CD4-positive, alpha-beta T cell (primary cell): ENCODE data around the gene LTA4H. TPM values are rescaled to one million over a fixed set of nuclear protein-coding genes. Genes with fewer than 3 reads are reported as not detected.

Experiments used
- ATAC-seq: fragments of 200-7000 bp; cut with Tn5 transposase; one replicate; pipeline ENCODE4 v1.10.0; 2022; ENCODE audit warnings: mild to moderate bottlenecking; ENCODE audit not compliant: poor library complexity
- CTCF ChIA-PET: fragments of 350-600 bp; sonication (Branson Sonifier 250); formaldehyde crosslinking; loops from one replicate; lab custom pipeline; 2021; ENCODE audit warnings: antibody characterized with exemption, inconsistent platforms; lab: Charles Lee
- POLR2A ChIA-PET: fragments of 350-600 bp; sonication (Branson Sonifier 250); formaldehyde crosslinking; loops from one replicate; lab custom pipeline; 2021; ENCODE audit warnings: antibody characterized with exemption, inconsistent platforms; lab: Charles Lee
- DNase-seq, 14 experiments: peaks; one replicate each; pipeline ENCODE4 v3.0.0-alpha.2; 2013 to 2020; ENCODE audit warnings: mixed read lengths in 2 of 14
- H3K27ac ChIP-seq, 2 donors: one replicate each; pipeline versions ENCODE4 v1.5.1 to v1.7.0; 2013; ENCODE audit warnings: low read length in 2 of 2, low read depth in 1 of 2, mild to moderate bottlenecking in 1 of 2
- H3K27me3 ChIP-seq, 2 experiments: 1 replicate in 1 of 2; 2 replicates in 1 of 2; pipeline versions ENCODE4 v1.6.1 to v1.7.0; 2013; ENCODE audit warnings: low read length in 2 of 2, control low read depth in 1 of 2, mild to moderate bottlenecking in 1 of 2, moderate library complexity in 1 of 2; ENCODE audit not compliant: insufficient read depth in 2 of 2, control insufficient read depth in 1 of 2
- H3K36me3 ChIP-seq: one replicate; pipeline ENCODE4 v1.6.1; 2013; ENCODE audit warnings: low read length, control low read depth; ENCODE audit not compliant: insufficient read depth
- H3K4me1 ChIP-seq: one replicate; pipeline ENCODE4 v1.6.1; 2013; ENCODE audit warnings: low read length, control low read depth; ENCODE audit not compliant: insufficient read depth
- H3K4me3 ChIP-seq: one replicate; pipeline ENCODE4 v1.5.1; 2013; ENCODE audit warnings: mild to moderate bottlenecking, low read length, moderate library complexity
- H3K9me3 ChIP-seq, 2 experiments: 1 replicate in 1 of 2; 2 replicates in 1 of 2; pipeline versions ENCODE4 v1.6.1 to v1.7.0; 2013; ENCODE audit warnings: low read length in 2 of 2, mild to moderate bottlenecking in 2 of 2, control low read depth in 1 of 2, moderate library complexity in 1 of 2; ENCODE audit not compliant: control insufficient read depth in 1 of 2, insufficient read depth in 1 of 2
- H3K27ac Mint-ChIP-seq: one replicate; pipeline ENCODE4 v1.8.0; 2020; ENCODE audit warnings: mixed read lengths
- H3K27me3 Mint-ChIP-seq: one replicate; pipeline ENCODE4 v1.8.0; 2021; ENCODE audit warnings: mixed read lengths
- H3K36me3 Mint-ChIP-seq: one replicate; pipeline ENCODE4 v1.8.0; 2021; ENCODE audit warnings: low read depth, mixed read lengths
- H3K4me1 Mint-ChIP-seq: one replicate; pipeline ENCODE4 v1.8.0; 2021; ENCODE audit warnings: low read depth, mixed read lengths
- H3K4me3 Mint-ChIP-seq: one replicate; pipeline ENCODE4 v1.8.0; 2020; ENCODE audit warnings: mild to moderate bottlenecking, mixed read lengths
- H3K9me3 Mint-ChIP-seq: one replicate; pipeline ENCODE4 v1.8.0; 2020; ENCODE audit warnings: mixed read lengths
- intact Hi-C, 2 experiments: fragments of 100-400 bp; cut with DNase I in 1 of 2; cut with micrococcal nuclease in 1 of 2; formaldehyde crosslinking; loops; one replicate each; pipeline versions ENCODE4 v1.15.1 to v1.9.0; 2023 to 2025; cut with DNase I, micrococcal nuclease
- total RNA-seq, 174 experiments: library from RNA in 2 of 174; stranded (reverse) in 2 of 174; gene quantifications; one replicate each; pipeline ENCODE4 v1.2.3 and lab custom pipeline; 2021 to 2026
- TF ChIP-seq, protein P1 (sequence below): fragments of 200-600 bp; IDR thresholded peaks from one replicate; pipeline ENCODE4 v1.8.0; 2022; ENCODE audit warnings: antibody characterized with exemption, mild to moderate bottlenecking

Gene LTA4H
- total RNA-seq, 2 experiments from 2014 or later, result 43.0 to 44.0 TPM

DNA sequence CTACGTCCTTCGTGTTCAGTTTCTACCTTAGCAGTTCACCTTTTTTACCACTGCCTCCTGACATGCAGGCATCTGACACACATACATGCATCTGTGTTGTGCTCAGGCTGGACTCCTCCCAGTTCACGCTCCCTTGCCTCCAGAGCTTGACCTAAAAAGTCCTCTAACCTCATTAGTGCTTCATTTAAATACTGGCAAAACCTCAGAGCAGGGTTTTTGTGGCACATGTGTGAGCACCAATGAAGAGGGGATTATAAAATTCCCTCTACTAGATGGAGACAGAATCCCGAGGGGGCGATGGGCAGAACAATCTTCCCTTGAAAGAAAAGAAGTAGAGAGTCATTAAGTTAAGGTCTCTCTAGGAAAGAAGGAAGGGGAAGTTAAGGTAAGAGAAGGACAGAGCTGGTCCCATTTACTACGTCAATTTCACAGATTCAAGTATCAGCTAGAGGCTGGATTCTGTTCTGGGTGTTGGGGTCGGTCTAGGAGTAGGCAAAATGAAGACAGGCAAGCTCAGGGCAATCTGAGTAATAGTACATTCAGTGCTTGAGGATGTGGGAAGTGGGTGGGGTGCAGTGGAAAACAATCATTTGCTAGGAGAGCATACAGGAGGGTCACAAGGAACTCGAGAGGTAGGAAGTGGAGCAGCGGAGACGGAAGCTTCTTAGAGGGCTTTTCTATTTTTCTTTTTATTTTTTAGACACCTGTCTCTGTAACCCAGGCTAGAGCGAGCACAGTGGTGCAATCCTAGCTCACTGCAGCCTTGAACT lies 46.7 kb downstream of the LTA4H start:
- Mint-ChIP-seq H3K9me3 (no peaks in the 10 kb centered on the region), H3K36me3 (no peaks in the 10 kb centered on the region), H3K27me3 (no peaks in the 10 kb centered on the region), H3K4me1 (no peaks in the 10 kb centered on the region), H3K27ac (no peak overlapping the region), H3K4me3 (no peak overlapping the region)
- POLR2A ChIA-PET, result no interaction called here
- no peak overlapping the region for H3K27ac ChIP-seq
- no peak for ATAC-seq
- TF ChIP-seq, protein P1, sequence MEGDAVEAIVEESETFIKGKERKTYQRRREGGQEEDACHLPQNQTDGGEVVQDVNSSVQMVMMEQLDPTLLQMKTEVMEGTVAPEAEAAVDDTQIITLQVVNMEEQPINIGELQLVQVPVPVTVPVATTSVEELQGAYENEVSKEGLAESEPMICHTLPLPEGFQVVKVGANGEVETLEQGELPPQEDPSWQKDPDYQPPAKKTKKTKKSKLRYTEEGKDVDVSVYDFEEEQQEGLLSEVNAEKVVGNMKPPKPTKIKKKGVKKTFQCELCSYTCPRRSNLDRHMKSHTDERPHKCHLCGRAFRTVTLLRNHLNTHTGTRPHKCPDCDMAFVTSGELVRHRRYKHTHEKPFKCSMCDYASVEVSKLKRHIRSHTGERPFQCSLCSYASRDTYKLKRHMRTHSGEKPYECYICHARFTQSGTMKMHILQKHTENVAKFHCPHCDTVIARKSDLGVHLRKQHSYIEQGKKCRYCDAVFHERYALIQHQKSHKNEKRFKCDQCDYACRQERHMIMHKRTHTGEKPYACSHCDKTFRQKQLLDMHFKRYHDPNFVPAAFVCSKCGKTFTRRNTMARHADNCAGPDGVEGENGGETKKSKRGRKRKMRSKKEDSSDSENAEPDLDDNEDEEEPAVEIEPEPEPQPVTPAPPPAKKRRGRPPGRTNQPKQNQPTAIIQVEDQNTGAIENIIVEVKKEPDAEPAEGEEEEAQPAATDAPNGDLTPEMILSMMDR, result no peak
- DNase-seq, result no peak
- no peak overlapping the region for H3K4me3 ChIP-seq
- CTCF ChIA-PET, result interaction anchor here (2.7 kb wide), 1 partner anchor 10 kb away, joined by 13 read pairs; no protein-coding TSS in a partner anchor
- no peaks in the 10 kb centered on the region for H3K4me1 ChIP-seq
- no peaks in the 10 kb centered on the region for H3K27me3 ChIP-seq
- no peaks in the 10 kb centered on the region for H3K36me3 ChIP-seq
- intact Hi-C loops, result no loop called here
- H3K9me3 ChIP-seq, result no peaks in the 10 kb centered on the region

DNA sequence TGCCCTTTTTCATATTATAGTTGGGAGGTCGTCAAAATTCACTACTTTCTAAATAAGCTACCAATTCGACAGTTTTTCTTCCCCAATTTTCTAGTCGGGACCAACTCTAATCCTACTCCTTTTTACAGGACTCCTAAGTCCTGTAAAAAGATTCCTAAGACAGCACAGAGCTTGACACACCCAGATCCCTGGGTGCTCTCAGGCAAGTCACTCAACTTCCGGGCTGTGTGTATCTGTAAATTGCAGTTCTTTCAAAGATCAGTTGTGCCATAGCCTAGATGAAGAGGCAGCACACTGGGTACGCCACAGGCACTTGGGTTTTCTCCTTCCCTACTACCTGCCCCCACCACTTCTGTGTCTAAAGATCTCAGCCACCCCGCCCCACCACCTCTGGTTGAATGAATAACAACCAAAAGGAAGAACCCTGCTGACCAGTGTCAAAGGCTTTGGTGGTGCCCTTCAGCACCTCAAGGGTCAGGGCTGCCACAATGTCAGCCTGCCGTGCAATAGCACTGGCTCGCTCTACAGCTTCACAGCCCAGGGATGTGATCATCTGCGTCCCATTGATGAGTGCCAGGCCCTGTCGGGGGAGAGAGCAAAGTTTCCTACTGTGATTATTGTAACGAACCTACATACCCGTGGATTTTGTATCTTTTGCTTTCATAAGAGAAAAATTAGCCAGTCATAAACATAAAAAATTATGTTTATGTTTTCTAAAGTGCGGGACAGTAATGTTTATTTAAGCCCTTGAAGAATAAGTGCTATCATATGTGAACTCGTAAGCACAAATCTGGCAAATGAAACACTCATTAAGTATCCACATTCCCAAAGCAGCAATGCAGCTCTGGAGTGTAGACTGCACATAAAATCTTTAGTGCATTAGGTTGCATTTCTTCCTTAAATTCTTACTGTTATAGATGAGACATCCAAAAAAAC lies 48.5 kb downstream of the LTA4H start:
- DNase-seq, result no peak
- H3K4me1 Mint-ChIP-seq, result no peaks in the 10 kb centered on the region
- no peak overlapping the region for H3K4me3 Mint-ChIP-seq
- TF ChIP-seq, protein P1, result no peak
- no peaks in the 10 kb centered on the region for H3K36me3 ChIP-seq
- intact Hi-C loops, result no loop called here
- no peaks in the 10 kb centered on the region for H3K4me1 ChIP-seq
- no peaks in the 10 kb centered on the region for H3K9me3 ChIP-seq
- H3K9me3 Mint-ChIP-seq, result no peaks in the 10 kb centered on the region
- ChIA-PET POLR2A (no interaction called here), CTCF (no interaction called here)
- no peaks in the 10 kb centered on the region for H3K27me3 ChIP-seq
- no peaks in the 10 kb centered on the region for H3K27me3 Mint-ChIP-seq
- no peak overlapping the region for H3K27ac ChIP-seq
- no peak overlapping the region for H3K4me3 ChIP-seq
- no peaks in the 10 kb centered on the region for H3K36me3 Mint-ChIP-seq
- ATAC-seq, result no peak
- H3K27ac Mint-ChIP-seq, result no peak overlapping the region

GRCh38 chr12:95984682-95985081 lies 50.7 kb downstream of the LTA4H start:
- no peaks in the 10 kb centered on the region for H3K36me3 ChIP-seq
- H3K27ac Mint-ChIP-seq, result no peak overlapping the region
- intact Hi-C loops, result no loop called here
- no peaks in the 10 kb centered on the region for H3K9me3 ChIP-seq
- H3K4me3 Mint-ChIP-seq, result no peak overlapping the region
- no peak for ATAC-seq
- no peak overlapping the region for H3K4me3 ChIP-seq
- TF ChIP-seq, protein P1, result no peak
- no peaks in the 10 kb centered on the region for H3K4me1 Mint-ChIP-seq
- H3K9me3 Mint-ChIP-seq, result no peaks in the 10 kb centered on the region
- H3K27me3 Mint-ChIP-seq, result no peaks in the 10 kb centered on the region
- no peak overlapping the region for H3K27ac ChIP-seq
- H3K4me1 ChIP-seq, result no peaks in the 10 kb centered on the region
- no peaks in the 10 kb centered on the region for H3K36me3 Mint-ChIP-seq
- H3K27me3 ChIP-seq, result no peaks in the 10 kb centered on the region
- DNase-seq, result no peak
- ChIA-PET CTCF (no interaction called here), POLR2A (no interaction called here)
